ENCODE results near the gene DHRS7B.

DNA sequence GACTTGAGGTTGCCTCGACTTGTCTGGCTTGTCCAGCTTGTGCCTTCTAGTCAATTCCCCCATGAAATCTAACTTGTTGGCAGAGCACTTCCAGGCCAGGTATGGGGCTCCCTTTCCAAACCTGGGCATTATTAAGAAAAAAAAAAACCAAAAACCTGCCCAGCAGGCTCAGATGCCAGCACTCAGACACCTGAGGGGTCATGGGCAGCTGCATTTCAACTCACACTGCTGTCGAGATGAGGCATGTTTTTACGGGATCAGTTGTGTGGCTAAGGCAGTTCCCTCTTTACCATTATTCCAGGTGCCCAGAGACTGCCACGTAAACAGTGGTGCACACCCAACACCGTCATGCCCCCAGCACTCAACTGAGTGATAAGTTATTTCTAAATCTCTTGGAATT is 69.4 kb downstream of the DHRS7B start:
- TF ChIP-seq, protein P1, sequence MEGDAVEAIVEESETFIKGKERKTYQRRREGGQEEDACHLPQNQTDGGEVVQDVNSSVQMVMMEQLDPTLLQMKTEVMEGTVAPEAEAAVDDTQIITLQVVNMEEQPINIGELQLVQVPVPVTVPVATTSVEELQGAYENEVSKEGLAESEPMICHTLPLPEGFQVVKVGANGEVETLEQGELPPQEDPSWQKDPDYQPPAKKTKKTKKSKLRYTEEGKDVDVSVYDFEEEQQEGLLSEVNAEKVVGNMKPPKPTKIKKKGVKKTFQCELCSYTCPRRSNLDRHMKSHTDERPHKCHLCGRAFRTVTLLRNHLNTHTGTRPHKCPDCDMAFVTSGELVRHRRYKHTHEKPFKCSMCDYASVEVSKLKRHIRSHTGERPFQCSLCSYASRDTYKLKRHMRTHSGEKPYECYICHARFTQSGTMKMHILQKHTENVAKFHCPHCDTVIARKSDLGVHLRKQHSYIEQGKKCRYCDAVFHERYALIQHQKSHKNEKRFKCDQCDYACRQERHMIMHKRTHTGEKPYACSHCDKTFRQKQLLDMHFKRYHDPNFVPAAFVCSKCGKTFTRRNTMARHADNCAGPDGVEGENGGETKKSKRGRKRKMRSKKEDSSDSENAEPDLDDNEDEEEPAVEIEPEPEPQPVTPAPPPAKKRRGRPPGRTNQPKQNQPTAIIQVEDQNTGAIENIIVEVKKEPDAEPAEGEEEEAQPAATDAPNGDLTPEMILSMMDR (optimal IDR thresholded peaks at IDR 0.05 in 1 of 3, IDR thresholded peaks at IDR 0.05 in 1 of 3, conservative IDR thresholded peaks at IDR 0.05 in 1 of 3; ENCODE audit: extremely low read depth in 1 of 3, insufficient read depth in 2 of 3, low read length in 3 of 3), result no peak
- no peak for TF ChIP-seq EZH2 (IDR thresholded peaks at IDR 0.05; ENCODE audit: low read length)
